OCI-M1 (cell line): ENCODE results near the gene MOXD1.
"Not testable (repeated sequence)": the region's sequence is repeated elsewhere in the genome, so short reads cannot be mapped to it uniquely, and the experiment has no call there.

Experiments used
- DNase-seq: peaks from one replicate; lab custom pipeline; 2025; lab: John Stamatoyannopoulos, UW

MOXD1 gene

GRCh38 chr6:132282696-132283095, 118.6 kb downstream of the MOXD1 start:
- DNase-seq: no peak

DNA sequence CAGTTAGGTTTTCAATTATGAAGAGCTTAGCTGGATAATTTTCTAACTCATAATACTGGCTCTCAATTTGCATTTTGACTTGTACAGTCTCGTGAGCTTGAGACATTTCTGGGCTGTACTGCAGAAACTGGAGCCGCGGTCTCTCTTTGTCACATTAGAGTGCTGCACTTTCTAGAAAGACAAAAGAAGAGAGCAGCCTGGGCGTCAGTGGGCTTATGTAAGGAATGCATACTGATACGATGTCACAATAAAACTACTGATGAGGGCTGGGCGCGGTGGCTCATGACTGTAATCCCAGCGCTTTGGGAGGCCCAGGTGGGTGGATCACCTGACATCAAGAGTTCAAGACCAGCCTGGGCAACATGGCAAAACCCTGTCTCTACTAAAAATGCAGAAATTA, 120.8 kb downstream of the MOXD1 start:
- DNase-seq: no peak

- DNase-seq: peak; percentile 92
Measured at GRCh38 chr6:132279592-132280139, 121.6 kb downstream of the MOXD1 start.

- no peak for DNase-seq
Measured at GRCh38 chr6:132275066-132275970, 126.0 kb downstream of the MOXD1 start.

- no peak for DNase-seq
Measured at GRCh38 chr6:132272776-132273175, 128.5 kb downstream of the MOXD1 start.

DNA sequence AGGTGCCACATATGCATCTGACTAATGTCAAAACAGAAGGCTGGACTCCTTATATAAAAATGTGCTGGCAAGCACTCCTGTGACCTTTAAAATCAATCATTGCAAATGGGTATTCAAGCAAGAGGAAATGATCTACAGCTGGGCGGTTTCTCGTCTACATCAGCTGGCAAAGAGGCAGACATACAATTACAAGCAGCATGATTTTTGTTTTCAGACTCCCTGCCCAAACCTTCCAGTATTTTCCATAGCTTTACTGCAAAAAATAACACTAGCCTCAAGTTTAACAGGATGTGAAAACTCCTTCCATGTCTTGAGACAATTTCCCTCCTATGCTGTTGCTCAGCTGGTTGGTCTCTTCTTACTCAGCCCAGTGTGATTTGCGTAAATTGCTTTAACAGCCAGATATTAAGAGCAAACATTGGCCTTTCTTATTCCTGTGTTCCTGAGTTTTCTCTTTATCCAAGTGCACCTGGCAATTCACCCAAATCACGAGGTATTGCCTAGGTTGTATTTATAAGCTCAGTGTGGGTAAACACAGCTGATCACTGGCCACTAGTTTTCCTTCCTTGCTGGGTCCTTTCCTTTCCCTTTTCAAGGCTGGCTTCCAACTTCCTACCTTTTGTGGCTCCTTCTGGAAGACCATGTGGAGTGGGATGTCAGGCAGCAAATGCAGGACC, 130.4 kb downstream of the MOXD1 start:
- no peak for DNase-seq

DNA sequence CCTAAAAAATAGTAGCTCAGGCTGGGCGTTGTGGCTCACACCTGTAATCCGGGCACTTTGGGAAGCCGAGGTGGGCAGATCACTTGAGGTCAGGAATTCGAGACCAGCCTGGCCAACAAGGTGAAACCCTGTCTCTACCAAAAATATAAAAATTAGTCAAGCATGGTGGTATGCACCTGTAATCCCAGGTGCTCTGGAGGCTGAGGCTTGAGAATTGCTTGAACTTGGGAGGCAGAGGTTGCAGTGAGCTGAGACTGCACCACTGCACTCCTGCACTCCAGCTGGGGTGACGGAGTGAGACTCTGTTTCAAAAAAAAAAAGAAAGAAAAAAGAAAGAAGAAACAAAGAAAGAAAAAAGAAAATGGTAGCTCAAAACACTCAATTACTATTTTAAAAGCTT, 132.6 kb downstream of the MOXD1 start:
- not testable (repeated sequence) for DNase-seq

DNA sequence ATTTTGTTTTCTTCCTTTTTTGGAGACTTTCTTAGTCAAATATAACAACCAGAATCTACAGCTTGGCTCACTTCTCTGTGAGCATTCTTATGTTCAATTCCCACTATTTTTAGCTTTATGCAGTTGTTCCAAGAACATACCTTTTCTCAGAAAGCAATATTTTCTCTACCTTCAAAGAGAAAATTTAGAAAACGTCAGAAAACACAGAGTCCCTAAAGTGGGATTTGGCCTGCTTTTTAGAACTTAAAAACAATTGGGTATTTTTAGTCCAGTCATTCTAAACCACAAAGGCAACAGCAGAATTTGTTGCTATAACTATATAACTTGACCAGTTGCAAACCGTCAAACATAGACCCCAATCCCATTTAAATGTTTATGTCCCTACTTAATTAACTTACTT, 133.1 kb downstream of the MOXD1 start:
- DNase-seq: no peak

DNA sequence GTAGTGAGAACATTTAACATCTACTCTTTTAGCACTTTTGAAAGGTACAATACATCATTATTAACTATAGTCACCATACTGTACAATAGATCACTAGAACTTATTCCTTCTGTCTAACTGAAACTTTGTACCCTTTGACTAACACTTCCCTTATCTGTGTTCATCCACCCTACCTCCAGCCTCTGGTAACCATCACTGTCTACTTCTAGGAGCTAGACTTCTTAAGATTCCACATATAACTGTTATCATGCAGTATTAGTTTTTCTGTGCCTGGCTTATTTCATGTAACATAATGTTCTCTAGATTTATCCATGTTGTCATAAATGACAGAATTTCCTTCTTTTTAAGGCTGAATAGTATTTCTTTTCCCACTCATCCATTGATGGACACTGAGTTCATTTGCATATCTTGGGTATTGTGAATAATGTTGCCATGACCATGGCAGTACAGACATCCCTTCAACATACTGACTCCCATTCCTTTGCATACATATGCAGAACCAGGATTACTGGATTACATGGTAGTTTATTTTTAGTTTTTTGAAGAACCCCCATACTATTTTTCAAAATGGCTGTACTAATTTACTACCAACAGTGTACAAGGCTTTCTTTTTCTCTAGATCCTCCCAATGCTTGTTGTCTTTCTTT, 135.7 kb downstream of the MOXD1 start:
- DNase-seq: no peak

GRCh38 chr6:132264021-132264500, 137.2 kb downstream of the MOXD1 start:
- no peak for DNase-seq

DNA sequence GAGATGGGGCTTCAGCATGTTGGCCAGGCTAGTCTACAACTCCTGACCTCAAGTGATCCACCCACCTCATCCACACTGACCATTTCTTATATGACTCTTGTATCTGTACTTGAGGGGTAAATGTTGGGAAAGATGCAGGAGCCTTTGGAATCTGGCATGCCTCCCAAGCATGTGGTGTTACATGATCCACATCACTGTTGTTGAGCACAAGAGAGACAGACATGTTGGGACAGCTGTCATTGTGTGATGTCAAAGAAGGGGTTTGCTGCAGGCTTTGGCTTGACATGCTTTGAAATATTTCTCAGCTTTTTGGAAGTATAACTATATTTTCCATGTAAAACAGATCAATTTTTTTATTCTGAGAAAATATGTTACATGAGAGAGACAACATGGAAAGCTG, 139.9 kb downstream of the MOXD1 start:
- DNase-seq: no peak

DNA sequence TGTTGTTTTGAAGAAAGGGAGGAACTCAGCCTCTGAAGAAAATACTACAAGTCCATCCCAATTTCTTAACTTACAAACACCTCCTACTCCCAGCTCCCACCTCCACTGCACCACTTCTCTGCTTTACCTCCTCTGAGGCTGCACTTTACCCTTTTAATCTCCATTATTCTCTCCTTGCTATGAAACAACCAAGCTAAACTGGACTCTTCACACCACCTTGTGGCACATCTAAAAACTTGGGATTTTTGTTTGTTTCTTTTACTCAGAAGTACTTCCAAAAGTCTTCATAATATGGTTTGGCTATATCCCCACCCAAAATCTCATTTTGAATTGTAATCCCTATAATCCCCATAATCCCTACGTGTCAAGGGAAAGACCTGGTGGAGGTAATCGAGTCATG, 142.2 kb downstream of the MOXD1 start:
- peak; percentile 46 for DNase-seq

- no peak for DNase-seq
Measured at GRCh38 chr6:132257561-132257960, 143.7 kb downstream of the MOXD1 start.

DNA sequence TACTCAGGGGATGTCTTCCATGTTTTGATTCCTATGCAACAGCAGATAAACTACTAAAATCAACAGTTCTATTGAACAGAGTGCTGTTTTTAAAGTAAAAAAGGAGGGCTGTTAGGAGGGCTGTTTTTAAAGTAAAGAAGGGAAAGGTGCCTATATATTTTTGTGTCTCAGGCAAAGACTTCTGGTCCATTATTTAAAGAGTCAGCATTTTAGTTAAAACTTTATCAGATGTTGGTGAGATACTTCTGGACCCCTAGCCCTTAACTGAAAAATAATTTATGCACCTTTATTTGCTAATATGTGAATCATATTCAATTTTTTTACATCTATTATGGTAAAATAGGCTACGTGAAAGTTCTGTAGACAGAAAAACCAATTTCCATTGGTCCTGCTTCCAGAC, 144.8 kb downstream of the MOXD1 start:
- DNase-seq: no peak

DNA sequence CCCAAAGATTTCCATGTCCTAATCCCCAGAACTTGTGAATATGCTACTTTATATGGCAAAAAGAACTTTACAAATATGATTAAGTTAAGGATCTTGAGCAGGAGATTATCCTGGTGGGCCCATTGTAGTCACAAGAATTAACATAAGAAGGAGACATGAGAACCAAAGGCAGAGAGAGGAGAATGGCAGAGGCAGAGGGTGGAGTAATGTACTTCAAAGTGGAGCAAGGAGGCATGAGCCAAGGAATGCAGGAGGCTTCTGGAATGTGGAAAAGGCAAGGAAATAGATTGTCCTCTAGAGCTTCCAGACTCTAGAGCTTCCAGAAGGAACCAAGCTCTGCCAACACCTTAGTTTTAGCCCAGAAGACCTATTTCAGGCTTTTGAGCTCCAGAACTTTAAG, 147.4 kb downstream of the MOXD1 start:
- DNase-seq: no peak

DNA sequence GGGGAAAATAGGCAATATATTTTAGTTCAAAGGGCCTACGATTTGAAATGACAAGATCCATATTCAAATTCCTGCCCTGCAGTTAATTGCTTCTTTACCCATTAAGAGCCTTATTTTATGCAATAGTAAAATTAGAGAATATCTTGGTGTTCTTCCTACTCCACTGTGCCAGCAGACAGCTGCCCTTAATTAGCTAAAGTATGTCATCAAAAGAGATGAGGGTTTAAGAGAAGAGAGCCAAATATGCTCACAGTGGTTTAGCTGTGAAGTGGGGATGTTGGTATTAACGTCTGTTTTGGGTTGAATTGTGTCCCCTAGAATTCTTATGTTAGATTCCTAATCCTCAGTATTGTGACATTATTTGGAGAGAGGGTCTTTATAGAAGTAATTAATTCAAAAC, 148.1 kb downstream of the MOXD1 start:
- DNase-seq: no peak

GRCh38 chr6:132252113-132252512, 149.2 kb downstream of the MOXD1 start:
- no peak for DNase-seq

- DNase-seq: no peak
Measured at GRCh38 chr6:132251711-132252110, 149.6 kb downstream of the MOXD1 start.

- no peak for DNase-seq
Measured at GRCh38 chr6:132247381-132248159, 153.7 kb downstream of the MOXD1 start.

- DNase-seq: no peak
Measured at GRCh38 chr6:132246632-132247270, 154.5 kb downstream of the MOXD1 start.

DNA sequence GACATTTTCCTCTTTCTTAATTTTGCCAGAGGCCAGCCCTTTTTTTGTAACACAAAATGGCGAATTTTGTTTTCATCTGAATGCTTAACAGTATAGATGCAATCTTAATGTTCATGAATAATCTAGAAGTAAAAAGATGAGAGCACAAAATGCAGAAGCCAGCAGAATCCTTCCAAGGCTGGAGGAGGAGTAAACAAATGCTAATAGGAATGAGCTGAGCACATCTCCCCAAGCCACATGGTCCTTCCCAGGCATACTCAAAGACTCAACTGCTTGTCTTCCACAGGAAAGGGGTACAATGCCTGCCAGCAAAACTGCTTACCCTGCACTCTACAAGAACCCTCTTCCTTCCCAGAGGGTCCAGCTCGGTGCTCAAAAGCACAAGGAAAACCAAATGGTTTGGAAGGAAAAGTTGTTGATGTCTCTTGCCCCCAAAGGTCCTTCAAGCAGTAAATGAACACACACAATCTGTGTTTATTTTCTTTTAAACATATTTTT, 155.1 kb downstream of the MOXD1 start:
- DNase-seq: no peak
